Suprapubic skin (tissue), 4 donors: Measurements from ENCODE around the gene MBD4. TPM values are rescaled to one million over a fixed set of nuclear protein-coding genes. Genes with fewer than 3 reads are reported as not detected.
"Not testable (repeated sequence)": the region's sequence is repeated elsewhere in the genome, so short reads cannot be mapped to it uniquely, and the experiment has no call there.

ENCODE experiments used
- DNase-seq, 2 donors: peaks; one replicate each; pipeline ENCODE4 v3.0.0-alpha.2; 2019; ENCODE audit warnings: low spot score in 2 of 2
- H3K27ac ChIP-seq: fragments of 200-600 bp; sonication (generic); one replicate; pipeline ENCODE4 v1.5.1; 2019
- H3K27me3 ChIP-seq: fragments of 200-600 bp; sonication (generic); one replicate; pipeline ENCODE4 v1.5.1; 2019
- H3K36me3 ChIP-seq: fragments of 200-600 bp; sonication (generic); one replicate; pipeline ENCODE4 v1.5.1; 2019
- H3K4me1 ChIP-seq: fragments of 200-600 bp; sonication (generic); one replicate; pipeline ENCODE4 v1.5.1; 2019
- H3K4me3 ChIP-seq: fragments of 200-600 bp; sonication (generic); one replicate; pipeline ENCODE4 v1.5.1; 2019; ENCODE audit warnings: mild to moderate bottlenecking
- H3K9me3 ChIP-seq: fragments of 200-600 bp; sonication (generic); one replicate; pipeline ENCODE4 v1.5.1; 2019
- EP300 ChIP-seq: sonication (generic); formaldehyde crosslinking; IDR thresholded peaks from one replicate; pipeline ENCODE4 v1.6.1; 2017; ENCODE audit warnings: antibody characterized with exemption
- POLR2A ChIP-seq, 2 donors: fragments of 450-650 bp; IDR thresholded peaks; one replicate each; pipeline ENCODE4 v1.6.1; 2017; ENCODE audit warnings: antibody characterized with exemption in 2 of 2, mild to moderate bottlenecking in 2 of 2, moderate library complexity in 2 of 2
- POLR2AphosphoS5 ChIP-seq, 3 donors: sonication (generic); formaldehyde crosslinking; IDR thresholded peaks; one replicate each; pipeline ENCODE4 v1.6.1; 2017; ENCODE audit warnings: antibody characterized with exemption in 3 of 3
- WGBS: methylation state at CpG from one replicate; pipeline ENCODE4 v1.1.5; 2018; 5-methylcytosine and 5-hydroxymethylcytosine counted together
- total RNA-seq, 4 donors: library from RNA; depleted of rRNA; stranded (reverse); fragments of >200 nt; gene quantifications; one replicate each; pipeline ENCODE4 v1.1.0, GENCODE V29; 2016
- TF ChIP-seq, protein P1 (sequence below), 2 donors: fragments of 200-600 bp in 1 of 2; fragments of 450-650 bp in 1 of 2; sonication (generic) in 1 of 2; IDR thresholded peaks; one replicate each; pipeline ENCODE4 v1.5.1; 2016 to 2019; ENCODE audit warnings: antibody characterized with exemption in 2 of 2, mild to moderate bottlenecking in 1 of 2, moderate library complexity in 1 of 2

The MBD4 gene
- total RNA-seq, 4 donors from 2014 or later, result 14.8 to 42.5 (median 24.0) TPM

DNA sequence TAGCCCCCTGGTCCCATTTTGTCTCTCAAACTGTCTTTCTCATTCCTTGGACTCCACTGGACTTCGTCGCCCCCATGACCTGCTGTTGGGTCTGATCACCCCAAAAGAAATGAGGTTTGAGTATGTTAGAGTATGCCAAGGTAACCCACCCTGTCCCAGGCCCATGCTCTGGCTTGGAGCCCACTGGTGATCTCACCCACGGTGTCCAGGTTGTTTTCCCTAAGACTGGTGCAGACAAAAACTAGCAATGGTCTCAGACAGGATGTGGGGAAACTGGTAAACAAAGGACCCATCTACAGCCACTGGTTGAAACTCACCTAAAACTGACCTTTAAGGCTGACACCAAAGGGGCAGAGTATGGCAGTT, 50.2 kb downstream of the MBD4 start:
- H3K4me3 ChIP-seq, result no peak overlapping the region
- TF ChIP-seq POLR2AphosphoS5 (IDR thresholded peaks at IDR 0.05), result no peak
- TF ChIP-seq, protein P1, sequence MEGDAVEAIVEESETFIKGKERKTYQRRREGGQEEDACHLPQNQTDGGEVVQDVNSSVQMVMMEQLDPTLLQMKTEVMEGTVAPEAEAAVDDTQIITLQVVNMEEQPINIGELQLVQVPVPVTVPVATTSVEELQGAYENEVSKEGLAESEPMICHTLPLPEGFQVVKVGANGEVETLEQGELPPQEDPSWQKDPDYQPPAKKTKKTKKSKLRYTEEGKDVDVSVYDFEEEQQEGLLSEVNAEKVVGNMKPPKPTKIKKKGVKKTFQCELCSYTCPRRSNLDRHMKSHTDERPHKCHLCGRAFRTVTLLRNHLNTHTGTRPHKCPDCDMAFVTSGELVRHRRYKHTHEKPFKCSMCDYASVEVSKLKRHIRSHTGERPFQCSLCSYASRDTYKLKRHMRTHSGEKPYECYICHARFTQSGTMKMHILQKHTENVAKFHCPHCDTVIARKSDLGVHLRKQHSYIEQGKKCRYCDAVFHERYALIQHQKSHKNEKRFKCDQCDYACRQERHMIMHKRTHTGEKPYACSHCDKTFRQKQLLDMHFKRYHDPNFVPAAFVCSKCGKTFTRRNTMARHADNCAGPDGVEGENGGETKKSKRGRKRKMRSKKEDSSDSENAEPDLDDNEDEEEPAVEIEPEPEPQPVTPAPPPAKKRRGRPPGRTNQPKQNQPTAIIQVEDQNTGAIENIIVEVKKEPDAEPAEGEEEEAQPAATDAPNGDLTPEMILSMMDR (IDR thresholded peaks at IDR 0.05), result no peak
- no peak for TF ChIP-seq POLR2A (IDR thresholded peaks at IDR 0.05)
- no peak for TF ChIP-seq EP300
- H3K36me3 ChIP-seq, result peaks cover 72% of the 10 kb centered on the region
- no peaks in the 10 kb centered on the region for H3K27me3 ChIP-seq
- H3K4me1 ChIP-seq, result peaks cover 30% of the 10 kb centered on the region
- no peak overlapping the region for H3K27ac ChIP-seq
- WGBS, result 68% methylated on average over 3 of the region's 3 CpGs
- H3K9me3 ChIP-seq, result no peaks in the 10 kb centered on the region
- no peak for DNase-seq

DNA sequence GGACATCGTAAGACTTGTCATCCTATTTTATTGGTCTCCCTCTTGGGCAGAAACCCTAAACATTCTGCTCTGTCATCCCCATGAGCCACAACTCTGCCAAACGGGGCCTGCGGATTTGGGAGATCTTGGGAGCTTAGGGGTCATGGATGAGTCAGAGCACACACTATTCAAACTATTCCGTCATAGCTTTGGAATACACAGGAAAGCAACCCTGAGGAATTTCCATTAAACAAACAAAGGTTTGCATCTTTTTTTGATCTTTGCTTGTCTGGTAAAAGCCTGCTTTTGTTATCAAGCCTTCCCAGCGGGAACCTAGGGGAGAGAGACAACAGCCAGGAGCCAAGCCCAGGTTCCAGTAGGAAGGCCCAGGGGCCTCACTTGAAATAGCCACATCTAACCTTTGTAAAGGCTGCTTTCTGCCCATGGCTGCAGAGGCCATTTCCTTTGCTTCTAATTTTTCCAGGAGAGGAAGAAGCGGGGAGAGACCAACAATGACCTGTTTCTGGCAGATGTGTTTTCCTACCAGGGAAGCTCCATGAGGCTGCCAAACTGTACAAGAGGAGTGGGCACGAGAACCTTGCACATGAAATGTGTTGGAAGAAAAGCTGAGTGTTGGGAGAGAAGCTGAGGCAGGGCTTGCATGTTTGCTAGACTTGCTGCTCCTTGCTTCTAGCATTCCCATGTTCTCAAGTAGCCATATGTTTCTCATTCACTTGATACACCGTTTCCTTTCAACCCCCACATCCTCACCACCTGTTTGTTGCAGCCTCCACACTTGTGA, 50.8 kb downstream of the MBD4 start:
- not testable (repeated sequence) for H3K9me3 ChIP-seq, H3K27ac ChIP-seq, DNase-seq, H3K27me3 ChIP-seq, H3K4me3 ChIP-seq
- WGBS, result 72% methylated on average over 8 of the region's 8 CpGs
- peaks cover 27% of the 10 kb centered on the region for H3K4me1 ChIP-seq
- H3K36me3 ChIP-seq, result peaks cover 72% of the 10 kb centered on the region

DNA sequence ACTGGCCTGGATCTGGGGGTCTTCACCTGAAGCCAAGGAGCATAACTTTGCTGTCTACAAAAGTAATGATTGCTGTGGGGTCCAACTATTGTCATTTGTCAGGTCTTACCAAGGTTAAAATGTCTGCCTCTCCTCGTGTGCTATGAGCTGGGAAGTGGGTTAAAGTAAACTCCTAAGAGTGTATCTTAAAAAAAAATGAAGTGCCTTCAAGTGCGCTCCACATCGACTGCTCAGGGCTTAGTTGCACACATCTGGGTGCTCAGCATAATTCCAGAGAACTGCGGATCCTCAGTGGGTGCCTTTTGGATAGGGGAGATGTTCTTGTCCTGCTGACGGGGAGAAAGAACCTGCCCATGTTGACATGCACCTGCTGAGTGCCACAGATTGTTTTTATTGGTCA, 52.3 kb downstream of the MBD4 start:
- no peaks in the 10 kb centered on the region for H3K27me3 ChIP-seq
- peaks cover 62% of the 10 kb centered on the region for H3K36me3 ChIP-seq
- H3K4me3 ChIP-seq, result no peak overlapping the region
- no peaks in the 10 kb centered on the region for H3K9me3 ChIP-seq
- H3K27ac ChIP-seq, result no peak overlapping the region
- 93% methylated on average over 5 of the region's 5 CpGs for WGBS
- DNase-seq, result no peak
- TF ChIP-seq POLR2A (IDR thresholded peaks at IDR 0.05) (no peak), EP300 (no peak), POLR2AphosphoS5 (IDR thresholded peaks at IDR 0.05) (no peak)
- TF ChIP-seq, protein P1 (IDR thresholded peaks at IDR 0.05), result no peak
- H3K4me1 ChIP-seq, result peaks cover 14% of the 10 kb centered on the region

DNA sequence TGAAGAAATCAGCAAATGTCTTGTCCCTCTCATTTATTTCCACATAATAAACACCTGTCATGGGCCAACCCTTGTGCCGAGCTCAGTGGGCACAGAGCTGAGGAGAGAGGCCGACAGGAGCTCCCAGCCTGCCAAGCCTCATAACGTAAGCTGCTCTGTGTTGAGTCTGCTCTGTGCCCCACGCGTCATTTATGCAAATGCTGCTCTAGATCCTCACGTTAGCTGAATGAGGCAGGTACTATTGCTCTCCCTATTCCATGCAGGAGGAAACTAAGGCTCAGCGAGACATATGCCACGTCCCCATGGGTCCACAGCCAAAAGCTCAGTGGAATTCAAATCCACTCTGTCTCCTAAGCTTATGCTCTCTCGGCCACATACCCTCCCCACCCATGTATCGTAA, 52.8 kb downstream of the MBD4 start:
- Histone ChIP-seq H3K4me1 (peaks cover 10% of the 10 kb centered on the region), H3K9me3 (no peaks in the 10 kb centered on the region), H3K27me3 (no peaks in the 10 kb centered on the region), H3K36me3 (peaks cover 57% of the 10 kb centered on the region), H3K27ac (no peak overlapping the region), H3K4me3 (no peak overlapping the region)
- no peak for DNase-seq
- WGBS, result 96% methylated on average over 10 of the region's 10 CpGs
- TF ChIP-seq POLR2AphosphoS5 (IDR thresholded peaks at IDR 0.05) (no peak), EP300 (no peak), POLR2A (IDR thresholded peaks at IDR 0.05) (no peak)
- TF ChIP-seq, protein P1 (IDR thresholded peaks at IDR 0.05), result no peak

DNA sequence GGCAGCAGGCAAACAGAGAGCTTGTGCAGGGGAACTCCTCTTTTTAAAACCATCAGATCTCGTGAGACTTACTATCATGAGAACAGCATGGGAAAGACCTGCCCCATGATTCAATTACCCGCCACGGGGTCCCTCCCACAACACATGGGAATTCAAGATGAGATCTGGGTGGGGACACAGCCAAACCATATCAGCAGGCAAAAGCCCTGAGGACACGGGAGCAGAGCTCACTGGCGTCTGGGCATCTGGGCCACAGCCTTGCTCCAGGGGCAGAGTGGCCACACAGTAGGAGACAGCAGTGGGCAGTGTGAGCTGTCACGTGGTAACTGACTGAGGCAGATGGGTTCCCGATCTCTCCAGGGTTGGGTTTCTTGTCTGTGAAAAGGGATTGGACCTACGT, 54.2 kb downstream of the MBD4 start:
- H3K27ac ChIP-seq, H3K9me3 ChIP-seq, H3K27me3 ChIP-seq, H3K4me3 ChIP-seq, H3K4me1 ChIP-seq, DNase-seq: not testable (repeated sequence)
- WGBS, result 59% methylated on average over 4 of the region's 8 CpGs
- peaks cover 42% of the 10 kb centered on the region for H3K36me3 ChIP-seq

DNA sequence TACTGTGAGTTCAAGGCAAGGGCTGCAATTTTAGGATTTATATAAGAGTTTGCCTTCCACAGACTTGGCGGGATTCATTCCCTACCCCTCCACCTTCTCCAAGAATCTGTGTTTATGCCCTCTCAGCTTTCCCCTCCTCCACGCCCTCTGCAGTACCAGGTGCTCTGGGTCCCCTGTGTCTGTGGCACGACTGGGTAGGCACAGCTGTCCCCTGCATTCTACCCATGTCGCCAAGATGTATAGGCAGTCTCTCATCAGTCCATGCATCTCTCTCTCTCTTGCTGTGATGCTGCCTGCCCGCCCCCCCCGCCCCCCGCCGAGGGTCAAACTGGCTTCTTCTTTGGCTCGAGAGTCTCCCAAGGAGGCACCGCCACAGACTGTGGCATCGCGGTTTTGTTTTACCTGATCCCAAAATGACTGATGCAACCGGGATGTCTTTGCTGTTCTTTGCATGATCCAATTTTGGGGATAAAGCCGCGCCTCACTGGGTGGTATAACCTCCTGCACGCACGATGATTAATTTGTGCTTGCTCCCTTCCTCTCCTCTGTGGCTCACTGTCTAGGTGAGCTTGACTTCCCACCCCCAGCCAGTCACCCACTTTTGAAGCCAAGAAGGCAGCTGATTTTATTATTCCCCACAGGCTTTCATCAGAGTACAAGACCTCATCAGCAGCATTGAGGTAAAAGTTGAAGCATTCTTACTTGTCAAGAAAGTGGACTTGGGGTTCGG, 55.0 kb downstream of the MBD4 start:
- Histone ChIP-seq H3K27ac (no peak overlapping the region), H3K36me3 (peaks cover 36% of the 10 kb centered on the region), H3K27me3 (no peaks in the 10 kb centered on the region), H3K4me3 (no peak overlapping the region), H3K9me3 (no peaks in the 10 kb centered on the region), H3K4me1 (no peaks in the 10 kb centered on the region)
- no peak for DNase-seq
- TF ChIP-seq EP300, result no peak
- TF ChIP-seq POLR2AphosphoS5 (IDR thresholded peaks at IDR 0.05), result no peak
- TF ChIP-seq POLR2A (IDR thresholded peaks at IDR 0.05), result no peak
- TF ChIP-seq, protein P1 (IDR thresholded peaks at IDR 0.05), result no peak
- 78% methylated on average over 18 of the region's 18 CpGs for WGBS

DNA sequence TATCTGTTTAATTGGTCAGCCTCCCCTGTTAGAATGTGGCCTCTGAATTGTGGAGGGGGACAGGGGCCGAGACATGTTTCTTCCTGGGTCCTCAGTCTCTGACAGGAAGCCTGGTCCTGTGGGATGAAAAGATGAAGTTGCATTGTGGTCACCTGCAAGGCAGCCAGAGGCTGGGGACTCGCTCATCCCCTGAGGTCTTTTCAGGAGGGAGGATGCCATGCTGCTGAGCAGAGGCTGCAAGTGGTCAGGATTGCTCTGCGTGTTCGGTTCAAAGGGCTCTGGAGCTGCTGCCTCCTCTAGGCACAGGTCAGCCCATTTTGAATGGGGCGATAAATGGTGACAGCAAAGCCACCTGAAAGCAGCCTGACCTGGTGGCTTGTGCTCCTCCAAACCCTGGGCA, 55.6 kb downstream of the MBD4 start:
- DNase-seq, H3K9me3 ChIP-seq, H3K4me3 ChIP-seq, H3K4me1 ChIP-seq, H3K27ac ChIP-seq, H3K27me3 ChIP-seq: not testable (repeated sequence)
- WGBS, result 85% methylated on average over 2 of the region's 5 CpGs
- H3K36me3 ChIP-seq, result peaks cover 30% of the 10 kb centered on the region
